ENCODE data around the gene MEGF10. TPM values are rescaled to one million over a fixed set of nuclear protein-coding genes. Genes with fewer than 3 reads are reported as not detected.
"Not testable (repeated sequence)": the region's sequence is repeated elsewhere in the genome, so short reads cannot be mapped to it uniquely, and the experiment has no call there.

Gene MEGF10
- total RNA-seq, 1 experiment from 2014 or later, result not detected

DNA sequence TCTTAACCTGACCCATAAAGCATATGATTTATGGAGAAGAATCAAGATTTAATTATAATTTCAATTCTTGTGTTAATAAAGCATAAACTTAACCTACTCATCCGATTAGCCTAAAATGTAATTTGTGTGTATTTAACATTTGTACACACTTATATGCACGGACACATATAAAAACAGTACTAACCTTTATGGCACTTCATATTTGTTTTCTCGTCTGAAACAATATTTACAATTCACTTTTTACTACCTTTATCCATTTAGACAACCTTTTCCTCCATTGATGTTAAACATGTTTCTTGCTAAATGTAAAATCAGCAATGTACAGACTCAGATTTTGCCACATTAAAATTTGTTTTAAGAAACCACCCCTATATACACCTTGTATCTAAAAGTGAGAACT lies 22.8 kb downstream of the MEGF10 start:
- Histone ChIP-seq H3K4me2 (ENCODE audit: low read depth, low read length, poor library complexity, severe bottlenecking) (no peak overlapping the region), H3K9me2 (replicated peaks; ENCODE audit: insufficient read depth, low read length) (no peaks in the 10 kb centered on the region), H3K36me3 (ENCODE audit: insufficient read depth, low read length) (no peaks in the 10 kb centered on the region)

DNA sequence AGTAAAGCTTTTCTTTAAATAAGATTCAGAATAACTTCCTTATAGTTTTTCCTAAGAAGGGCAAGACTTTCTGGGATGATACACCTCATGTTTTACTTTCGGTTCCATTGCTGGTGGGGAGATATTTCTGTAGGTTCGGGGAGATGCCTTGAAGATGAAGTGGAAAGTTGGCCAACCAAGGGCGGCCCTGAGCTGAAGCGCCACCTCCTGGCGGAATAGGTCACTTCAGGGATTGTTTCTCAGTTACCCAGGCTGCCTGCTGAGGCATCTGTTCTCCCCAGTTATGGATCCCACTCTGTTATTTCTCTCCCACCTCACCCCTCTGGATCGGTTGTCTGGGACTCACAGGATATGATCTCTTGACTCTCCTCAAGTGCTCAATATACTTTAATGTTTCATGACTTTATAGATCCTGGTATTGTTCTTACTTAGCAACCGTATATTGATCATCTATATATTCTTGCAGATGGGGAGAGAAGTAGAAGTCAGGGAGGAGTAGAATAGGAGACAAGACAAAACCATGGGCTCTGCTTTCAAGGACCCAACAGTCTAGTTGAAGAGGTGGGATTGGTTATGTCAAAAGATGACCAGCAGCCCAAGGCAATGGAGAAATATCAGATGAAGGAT lies 23.4 kb downstream of the MEGF10 start:
- H3K36me3 ChIP-seq (ENCODE audit: insufficient read depth, low read length), result no peaks in the 10 kb centered on the region
- no peak overlapping the region for H3K4me2 ChIP-seq (ENCODE audit: low read depth, low read length, poor library complexity, severe bottlenecking)
- H4K20me1 ChIP-seq (ENCODE audit: insufficient read depth, low read depth, low read length), result no peaks in the 10 kb centered on the region
- DNase-seq, result peak; percentile 82
- H3K9me3 ChIP-seq (ENCODE audit: low read length), result no peaks in the 10 kb centered on the region
- H3K9me2 ChIP-seq (replicated peaks; ENCODE audit: insufficient read depth, low read length), result no peaks in the 10 kb centered on the region
- no peak overlapping the region for H2AFZ ChIP-seq (ENCODE audit: low read length)
- H3K79me2 ChIP-seq (ENCODE audit: low read length), result no peaks in the 10 kb centered on the region
- no peaks in the 10 kb centered on the region for H3K27me3 ChIP-seq (ENCODE audit: low read length)
- H3K4me1 ChIP-seq (ENCODE audit: low read length), result no peaks in the 10 kb centered on the region
- H3K9ac ChIP-seq (ENCODE audit: low read length), result no peak overlapping the region
- H3K27ac ChIP-seq (ENCODE audit: low read length), result no peak overlapping the region
- H3K4me3 ChIP-seq (ENCODE audit: low read length), result no peak overlapping the region

More for the DNA sequence above, 22.8 kb downstream of the MEGF10 start:
- H3K9me3 ChIP-seq (ENCODE audit: low read length), result no peaks in the 10 kb centered on the region
- no peaks in the 10 kb centered on the region for H3K4me1 ChIP-seq (ENCODE audit: low read length)
- no peak overlapping the region for H3K9ac ChIP-seq (ENCODE audit: low read length)
- no peaks in the 10 kb centered on the region for H4K20me1 ChIP-seq (ENCODE audit: insufficient read depth, low read depth, low read length)
- DNase-seq, result no peak
- H2AFZ ChIP-seq (ENCODE audit: low read length), result no peak overlapping the region
- no peak overlapping the region for H3K4me3 ChIP-seq (ENCODE audit: low read length)
- H3K27ac ChIP-seq (ENCODE audit: low read length), result no peak overlapping the region
- H3K27me3 ChIP-seq (ENCODE audit: low read length), result no peaks in the 10 kb centered on the region
- no peaks in the 10 kb centered on the region for H3K79me2 ChIP-seq (ENCODE audit: low read length)

DNA sequence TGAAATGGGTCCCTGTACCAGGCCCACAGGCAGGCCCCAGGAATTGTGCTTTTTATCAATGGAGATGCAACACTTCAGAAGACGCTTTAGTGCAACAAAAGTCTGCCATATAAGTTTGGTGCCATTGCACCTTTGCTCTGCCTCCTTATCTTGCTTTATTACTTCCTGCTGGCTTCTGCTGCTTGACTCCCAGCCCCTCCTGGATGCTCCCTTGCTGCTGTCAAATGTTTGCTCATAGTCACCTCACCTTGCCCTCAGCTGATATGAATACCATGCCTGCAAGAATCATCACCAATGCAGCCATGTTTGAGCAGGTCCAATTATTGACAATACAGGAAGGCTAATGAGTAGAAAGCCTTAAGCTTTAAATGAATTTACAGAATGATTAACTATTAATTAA lies 25.4 kb downstream of the MEGF10 start:
- no peaks in the 10 kb centered on the region for H3K79me2 ChIP-seq (ENCODE audit: low read length)
- H3K27ac ChIP-seq (ENCODE audit: low read length), result no peak overlapping the region
- H3K27me3 ChIP-seq (ENCODE audit: low read length), result no peaks in the 10 kb centered on the region
- DNase-seq, result no peak
- no peak overlapping the region for H3K4me2 ChIP-seq (ENCODE audit: low read depth, low read length, poor library complexity, severe bottlenecking)
- H3K36me3 ChIP-seq (ENCODE audit: insufficient read depth, low read length), result no peaks in the 10 kb centered on the region
- H3K4me3 ChIP-seq (ENCODE audit: low read length), result no peak overlapping the region
- H3K9me3 ChIP-seq (ENCODE audit: low read length), result no peaks in the 10 kb centered on the region
- no peak overlapping the region for H2AFZ ChIP-seq (ENCODE audit: low read length)
- no peak overlapping the region for H3K9ac ChIP-seq (ENCODE audit: low read length)
- peaks cover 10% of the 10 kb centered on the region for H3K4me1 ChIP-seq (ENCODE audit: low read length)
- H3K9me2 ChIP-seq (replicated peaks; ENCODE audit: insufficient read depth, low read length), result no peaks in the 10 kb centered on the region
- no peaks in the 10 kb centered on the region for H4K20me1 ChIP-seq (ENCODE audit: insufficient read depth, low read depth, low read length)

DNA sequence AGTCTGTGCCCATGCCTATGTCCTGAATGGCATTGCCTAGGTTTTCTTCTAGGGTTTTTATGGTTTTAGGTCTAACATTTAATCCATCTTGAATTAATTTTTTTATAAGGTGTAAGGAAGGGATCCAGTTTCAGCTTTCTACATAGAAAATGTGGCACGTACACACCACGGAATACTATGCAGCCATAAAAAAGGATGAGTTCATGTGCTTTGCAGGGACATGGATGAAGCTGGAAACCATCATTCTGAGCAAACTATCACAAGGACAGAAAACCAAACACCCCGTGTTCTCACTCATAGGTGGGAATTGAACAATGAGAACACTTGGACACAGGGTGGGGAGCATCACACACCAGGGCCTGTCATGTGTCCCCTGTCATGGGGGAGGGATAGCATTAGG lies 26.8 kb downstream of the MEGF10 start:
- not testable (repeated sequence) for H3K27me3 ChIP-seq (ENCODE audit: low read length); H3K79me2 ChIP-seq (ENCODE audit: low read length); H3K27ac ChIP-seq (ENCODE audit: low read length); H3K9me2 ChIP-seq (replicated peaks; ENCODE audit: insufficient read depth, low read length); H3K4me2 ChIP-seq (ENCODE audit: low read depth, low read length, poor library complexity, severe bottlenecking); H4K20me1 ChIP-seq (ENCODE audit: insufficient read depth, low read depth, low read length); H3K9ac ChIP-seq (ENCODE audit: low read length); H3K36me3 ChIP-seq (ENCODE audit: insufficient read depth, low read length); H3K4me3 ChIP-seq (ENCODE audit: low read length); H2AFZ ChIP-seq (ENCODE audit: low read length); DNase-seq; H3K9me3 ChIP-seq (ENCODE audit: low read length)
- peaks cover 10% of the 10 kb centered on the region for H3K4me1 ChIP-seq (ENCODE audit: low read length)

DNA sequence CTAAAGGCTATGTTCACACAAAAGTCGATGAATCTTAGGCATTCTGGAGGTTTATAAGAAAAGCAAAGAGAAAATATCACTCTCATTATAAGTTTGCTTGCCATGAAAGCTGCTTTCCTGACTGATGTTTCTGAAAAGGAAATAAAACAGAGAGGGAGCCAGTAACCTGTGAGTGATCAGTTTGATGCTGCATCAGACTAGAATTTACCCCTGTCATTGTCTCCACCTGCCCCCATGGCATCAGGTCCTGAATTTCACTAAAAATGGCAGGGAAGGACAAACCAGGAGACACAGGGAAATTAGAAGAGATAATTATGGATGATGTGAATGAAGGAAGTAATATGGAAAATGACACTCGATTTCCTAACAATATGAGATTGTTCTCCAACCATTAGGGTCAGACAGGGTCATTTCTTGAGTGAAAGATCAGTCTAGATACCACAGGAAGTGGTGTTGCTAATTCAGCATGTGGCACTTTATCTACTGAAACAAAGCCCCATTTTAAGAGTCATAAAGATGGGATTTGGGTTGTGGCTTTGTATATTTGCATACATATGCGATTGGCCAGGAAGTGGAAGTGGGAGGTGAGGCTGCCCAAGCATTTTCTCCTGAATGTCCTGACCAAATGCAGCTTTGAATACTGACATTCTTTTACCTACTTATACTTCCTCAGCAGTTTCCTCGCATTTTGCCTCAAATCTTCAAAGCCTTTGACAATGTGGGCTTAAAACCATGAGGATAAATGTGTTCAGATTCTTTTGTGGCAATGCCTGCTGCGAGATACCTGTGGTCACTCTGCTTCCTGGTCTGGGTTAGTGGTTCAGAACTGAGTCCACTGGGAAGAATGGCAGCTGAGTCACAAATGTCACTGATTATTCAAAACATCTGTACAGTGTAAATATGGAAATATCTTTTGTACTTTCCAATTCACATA lies 29.7 kb downstream of the MEGF10 start:
- H3K79me2 ChIP-seq (ENCODE audit: low read length), result no peaks in the 10 kb centered on the region
- no peaks in the 10 kb centered on the region for H4K20me1 ChIP-seq (ENCODE audit: insufficient read depth, low read depth, low read length)
- H2AFZ ChIP-seq (ENCODE audit: low read length), result no peak overlapping the region
- H3K9me3 ChIP-seq (ENCODE audit: low read length), result no peaks in the 10 kb centered on the region
- H3K4me1 ChIP-seq (ENCODE audit: low read length), result peaks cover 10% of the 10 kb centered on the region
- DNase-seq, result peak; percentile 44
- no peak overlapping the region for H3K27ac ChIP-seq (ENCODE audit: low read length)
- H3K4me2 ChIP-seq (ENCODE audit: low read depth, low read length, poor library complexity, severe bottlenecking), result peak overlapping the region; percentile 14
- H3K27me3 ChIP-seq (ENCODE audit: low read length), result no peaks in the 10 kb centered on the region
- H3K4me3 ChIP-seq (ENCODE audit: low read length), result no peak overlapping the region
- H3K36me3 ChIP-seq (ENCODE audit: insufficient read depth, low read length), result no peaks in the 10 kb centered on the region
- no peaks in the 10 kb centered on the region for H3K9me2 ChIP-seq (replicated peaks; ENCODE audit: insufficient read depth, low read length)
- H3K9ac ChIP-seq (ENCODE audit: low read length), result no peak overlapping the region

DNA sequence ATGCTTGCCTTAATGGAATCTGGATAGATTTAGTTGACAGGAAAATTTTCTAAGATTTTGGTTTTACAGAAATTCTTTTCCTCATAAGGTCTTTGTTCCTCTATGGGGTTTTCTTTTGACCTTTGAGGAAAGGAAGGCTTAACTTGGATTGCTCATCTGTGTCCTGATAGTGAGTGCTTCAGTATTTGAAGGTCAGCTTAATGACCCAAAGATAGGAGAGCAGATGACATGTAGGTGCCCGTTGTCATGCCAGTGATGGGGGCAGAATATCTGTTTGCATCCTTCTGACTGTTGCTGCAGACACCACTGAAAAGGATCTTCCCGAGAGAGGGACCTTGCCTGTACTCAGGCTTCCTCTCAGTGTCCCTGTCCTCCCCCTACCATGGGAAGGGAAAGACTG lies 30.9 kb downstream of the MEGF10 start:
- Histone ChIP-seq H3K4me2 (ENCODE audit: low read depth, low read length, poor library complexity, severe bottlenecking) (no peak overlapping the region), H3K27me3 (ENCODE audit: low read length) (no peaks in the 10 kb centered on the region), H3K36me3 (ENCODE audit: insufficient read depth, low read length) (no peaks in the 10 kb centered on the region), H2AFZ (ENCODE audit: low read length) (no peak overlapping the region), H3K27ac (ENCODE audit: low read length) (no peak overlapping the region), H3K4me3 (ENCODE audit: low read length) (no peak overlapping the region), H3K79me2 (ENCODE audit: low read length) (no peaks in the 10 kb centered on the region), H4K20me1 (ENCODE audit: insufficient read depth, low read depth, low read length) (no peaks in the 10 kb centered on the region), H3K9me2 (replicated peaks; ENCODE audit: insufficient read depth, low read length) (no peaks in the 10 kb centered on the region), H3K9ac (ENCODE audit: low read length) (no peak overlapping the region), H3K9me3 (ENCODE audit: low read length) (no peaks in the 10 kb centered on the region), H3K4me1 (ENCODE audit: low read length) (peaks cover 10% of the 10 kb centered on the region)
- no peak for DNase-seq

DNA sequence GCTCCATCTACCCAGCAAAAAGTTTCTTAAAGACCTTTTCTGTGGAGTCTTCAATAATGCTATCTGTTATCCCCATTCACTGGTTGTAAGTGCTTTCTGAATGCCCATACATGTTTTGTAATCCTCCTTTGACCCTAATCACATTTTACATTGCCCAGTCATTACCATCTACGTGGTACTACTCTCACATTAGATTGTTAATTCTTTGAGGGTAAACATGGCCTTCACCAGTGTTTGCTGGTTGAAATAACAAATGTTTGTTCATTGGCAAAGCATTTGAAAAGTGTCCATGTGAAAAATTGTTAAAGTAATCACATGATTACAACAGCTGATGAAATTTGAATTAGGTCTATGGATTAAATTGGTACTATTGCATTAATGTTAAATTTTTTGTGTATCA lies 31.8 kb downstream of the MEGF10 start:
- H3K4me1 ChIP-seq (ENCODE audit: low read length), result peaks cover 10% of the 10 kb centered on the region
- H3K9ac ChIP-seq (ENCODE audit: low read length), result no peak overlapping the region
- H3K27me3 ChIP-seq (ENCODE audit: low read length), result no peaks in the 10 kb centered on the region
- no peak overlapping the region for H3K27ac ChIP-seq (ENCODE audit: low read length)
- DNase-seq, result no peak
- no peaks in the 10 kb centered on the region for H3K36me3 ChIP-seq (ENCODE audit: insufficient read depth, low read length)
- no peak overlapping the region for H3K4me3 ChIP-seq (ENCODE audit: low read length)
- no peaks in the 10 kb centered on the region for H3K9me2 ChIP-seq (replicated peaks; ENCODE audit: insufficient read depth, low read length)
- no peaks in the 10 kb centered on the region for H4K20me1 ChIP-seq (ENCODE audit: insufficient read depth, low read depth, low read length)
- no peaks in the 10 kb centered on the region for H3K9me3 ChIP-seq (ENCODE audit: low read length)
- H3K79me2 ChIP-seq (ENCODE audit: low read length), result no peaks in the 10 kb centered on the region
- H3K4me2 ChIP-seq (ENCODE audit: low read depth, low read length, poor library complexity, severe bottlenecking), result no peak overlapping the region
- H2AFZ ChIP-seq (ENCODE audit: low read length), result no peak overlapping the region

DNA sequence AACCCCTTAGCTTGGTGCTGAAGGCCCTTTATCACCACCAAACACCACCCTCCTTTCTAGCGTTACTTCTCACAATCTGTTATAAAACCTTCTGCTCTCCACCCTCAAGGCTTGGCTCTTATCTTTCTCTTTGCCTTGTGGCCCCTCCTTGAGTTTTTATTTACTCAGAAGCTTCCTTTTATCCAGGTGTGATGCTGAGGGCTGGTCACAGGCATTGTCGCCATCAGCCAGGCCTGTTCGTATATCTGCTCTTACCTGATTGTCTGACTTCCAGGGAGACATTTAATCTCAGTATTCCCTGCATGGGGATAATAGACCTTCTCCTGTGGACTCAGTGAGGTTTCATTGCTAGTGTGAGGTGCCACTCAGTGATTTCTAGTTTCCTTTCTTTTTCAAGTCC lies 34.2 kb downstream of the MEGF10 start:
- peaks cover 10% of the 10 kb centered on the region for H3K4me1 ChIP-seq (ENCODE audit: low read length)

More for the DNA sequence above, 34.2 kb downstream of the MEGF10 start:
- Histone ChIP-seq H3K27ac (ENCODE audit: low read length) (no peak overlapping the region), H3K27me3 (ENCODE audit: low read length) (no peaks in the 10 kb centered on the region), H3K79me2 (ENCODE audit: low read length) (no peaks in the 10 kb centered on the region), H2AFZ (ENCODE audit: low read length) (no peak overlapping the region), H3K36me3 (ENCODE audit: insufficient read depth, low read length) (no peaks in the 10 kb centered on the region), H4K20me1 (ENCODE audit: insufficient read depth, low read depth, low read length) (no peaks in the 10 kb centered on the region), H3K4me3 (ENCODE audit: low read length) (no peak overlapping the region), H3K9me3 (ENCODE audit: low read length) (no peaks in the 10 kb centered on the region), H3K9ac (ENCODE audit: low read length) (no peak overlapping the region), H3K9me2 (replicated peaks; ENCODE audit: insufficient read depth, low read length) (no peaks in the 10 kb centered on the region), H3K4me2 (ENCODE audit: low read depth, low read length, poor library complexity, severe bottlenecking) (no peak overlapping the region)
- no peak for DNase-seq

All from Karpas-422 (cell line).